HepG2 (cell line): ENCODE measurements around the gene LASP1. TPM values are rescaled to one million over a fixed set of nuclear protein-coding genes. Genes with fewer than 3 reads are reported as not detected.
A peak's percentile ranks its signal among the peaks of the same experiment; 100 is the strongest.

Experiments
- CHD4 ChIP-seq: fragments of 200-600 bp; sonication (generic); IDR thresholded peaks from 2 replicates; pipeline ENCODE4 v1.7.0; 2017; ENCODE audit warnings: mild to moderate bottlenecking, low read length, borderline replicate concordance
- CREB1 ChIP-seq, 2 experiments: fragments of 450-650 bp in 1 of 2; IDR thresholded peaks; 2 replicates each; pipeline ENCODE4 v1.6.1; 2016 to 2017; ENCODE audit warnings: control low read depth in 1 of 2, mild to moderate bottlenecking in 1 of 2, missing compliant biosample characterization in 1 of 2, missing genetic modification characterization in 1 of 2
- HDAC1 ChIP-seq: sonication (generic); formaldehyde crosslinking; IDR thresholded peaks from 2 replicates; pipeline ENCODE4 v1.5.1; 2020; ENCODE audit warnings: mild to moderate bottlenecking, missing genetic modification reagents
- KLF11 ChIP-seq: IDR thresholded peaks from 2 replicates; pipeline ENCODE4 v1.6.1; 2016; ENCODE audit warnings: missing compliant biosample characterization
- MED8 ChIP-seq: sonication (generic); formaldehyde crosslinking; IDR thresholded peaks from 2 replicates; pipeline ENCODE4 v1.8.1; 2023; ENCODE audit warnings: mild to moderate bottlenecking, missing genetic modification reagents; ENCODE audit not compliant: insufficient replicate concordance
- MEF2D ChIP-seq: sonication (generic); formaldehyde crosslinking; IDR thresholded peaks from 2 replicates; pipeline ENCODE4 v1.5.1; 2020; ENCODE audit warnings: mild to moderate bottlenecking, missing genetic modification reagents
- ZMYM3 ChIP-seq: sonication (generic); formaldehyde crosslinking; IDR thresholded peaks from 2 replicates; pipeline ENCODE4 v1.5.1; 2020; ENCODE audit warnings: mild to moderate bottlenecking, missing genetic modification reagents
- ZNF792 ChIP-seq: IDR thresholded peaks from 2 replicates; pipeline ENCODE4 v1.6.1; 2016
- ZNF816 ChIP-seq: sonication (generic); formaldehyde crosslinking; IDR thresholded peaks from 2 replicates; pipeline ENCODE4 v1.8.0; 2022; ENCODE audit warnings: missing genetic modification reagents, mild to moderate bottlenecking, borderline replicate concordance
- polyA plus RNA-seq, 8 experiments: library from polyadenylated mRNA; depleted of rRNA in 3 of 8; stranded (reverse) in 7 of 8; unstranded in 1 of 8; fragments of >200 nt; fragmentation: Illumina TruSeq in 4 of 8; extraction: Trizol in 4 of 8; gene quantifications; 2 replicates each; pipeline versions ENCODE4 v1.2.1 to v1.2.3, GENCODE V29; 2011 to 2016; ENCODE audit warnings: low read depth in 4 of 8, missing spikeins in 1 of 8, mixed read lengths in 1 of 8; ENCODE audit not compliant: insufficient read depth in 1 of 8
- total RNA-seq, 5 experiments: library from RNA; depleted of rRNA; stranded (reverse); fragments of >200 nt; fragmentation: Illumina TruSeq; extraction: Trizol; gene quantifications; 2 replicates each; pipeline ENCODE4 v1.2.3, GENCODE V29; 2016; ENCODE audit warnings: low read depth in 1 of 5
- TF ChIP-seq, protein P1 (sequence below): sonication (generic); formaldehyde crosslinking; IDR thresholded peaks from 2 replicates; pipeline ENCODE4 v1.4.0; 2020; ENCODE audit warnings: missing genetic modification reagents
- TF ChIP-seq, protein P2 (sequence below): sonication (generic); formaldehyde crosslinking; IDR thresholded peaks from 2 replicates; pipeline ENCODE4 v1.5.1; 2020; ENCODE audit warnings: mild to moderate bottlenecking, missing genetic modification reagents, borderline replicate concordance
- TF ChIP-seq, protein P3 (sequence below): sonication (generic); formaldehyde crosslinking; IDR thresholded peaks from 2 replicates; pipeline ENCODE4 v1.5.0; 2020; ENCODE audit warnings: missing genetic modification reagents
- TF ChIP-seq, protein P4 (sequence below): sonication (generic); formaldehyde crosslinking; IDR thresholded peaks from 2 replicates; pipeline ENCODE4 v1.5.0; 2020; ENCODE audit warnings: missing genetic modification reagents
- TF ChIP-seq, protein P5 (sequence below): sonication (generic); formaldehyde crosslinking; IDR thresholded peaks from 2 replicates; pipeline ENCODE4 v1.4.0; 2020; ENCODE audit warnings: missing genetic modification reagents, borderline replicate concordance

Gene LASP1
- total and polyA plus RNA-seq, 2 of the 13 experiments (the other 11 are each of a cell fraction or from before 2014, with no cell fraction given), result 70.1 to 97.0 TPM

DNA sequence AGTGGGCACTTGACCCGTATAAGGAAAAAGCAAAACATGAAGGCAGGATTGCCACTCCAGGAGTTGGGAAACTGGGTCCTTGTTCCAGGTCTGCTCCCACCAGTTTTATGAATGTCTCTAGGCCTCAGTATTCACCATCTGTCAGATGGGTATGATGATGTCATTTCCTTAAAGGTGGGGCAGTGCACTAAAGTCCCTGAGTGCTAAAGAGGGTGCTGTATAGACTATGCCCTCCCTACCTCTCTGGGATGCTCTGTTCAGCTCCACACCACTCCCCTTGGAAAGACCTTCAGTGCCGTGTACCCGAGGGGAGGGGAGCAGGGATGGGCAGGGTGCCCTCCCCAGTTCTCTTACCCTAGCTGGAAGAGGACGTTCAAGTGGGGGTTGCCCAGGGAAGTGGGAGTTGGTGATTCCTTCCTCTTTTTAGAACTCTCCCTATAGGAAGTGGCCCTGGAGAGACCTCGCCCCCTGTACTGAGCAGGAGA is 2.2 kb downstream of the LASP1 start (continued):
- TF ChIP-seq, protein P1, sequence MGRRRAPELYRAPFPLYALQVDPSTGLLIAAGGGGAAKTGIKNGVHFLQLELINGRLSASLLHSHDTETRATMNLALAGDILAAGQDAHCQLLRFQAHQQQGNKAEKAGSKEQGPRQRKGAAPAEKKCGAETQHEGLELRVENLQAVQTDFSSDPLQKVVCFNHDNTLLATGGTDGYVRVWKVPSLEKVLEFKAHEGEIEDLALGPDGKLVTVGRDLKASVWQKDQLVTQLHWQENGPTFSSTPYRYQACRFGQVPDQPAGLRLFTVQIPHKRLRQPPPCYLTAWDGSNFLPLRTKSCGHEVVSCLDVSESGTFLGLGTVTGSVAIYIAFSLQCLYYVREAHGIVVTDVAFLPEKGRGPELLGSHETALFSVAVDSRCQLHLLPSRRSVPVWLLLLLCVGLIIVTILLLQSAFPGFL (CRISPR knock-in tag), result no peak
- TF ChIP-seq, protein P2, sequence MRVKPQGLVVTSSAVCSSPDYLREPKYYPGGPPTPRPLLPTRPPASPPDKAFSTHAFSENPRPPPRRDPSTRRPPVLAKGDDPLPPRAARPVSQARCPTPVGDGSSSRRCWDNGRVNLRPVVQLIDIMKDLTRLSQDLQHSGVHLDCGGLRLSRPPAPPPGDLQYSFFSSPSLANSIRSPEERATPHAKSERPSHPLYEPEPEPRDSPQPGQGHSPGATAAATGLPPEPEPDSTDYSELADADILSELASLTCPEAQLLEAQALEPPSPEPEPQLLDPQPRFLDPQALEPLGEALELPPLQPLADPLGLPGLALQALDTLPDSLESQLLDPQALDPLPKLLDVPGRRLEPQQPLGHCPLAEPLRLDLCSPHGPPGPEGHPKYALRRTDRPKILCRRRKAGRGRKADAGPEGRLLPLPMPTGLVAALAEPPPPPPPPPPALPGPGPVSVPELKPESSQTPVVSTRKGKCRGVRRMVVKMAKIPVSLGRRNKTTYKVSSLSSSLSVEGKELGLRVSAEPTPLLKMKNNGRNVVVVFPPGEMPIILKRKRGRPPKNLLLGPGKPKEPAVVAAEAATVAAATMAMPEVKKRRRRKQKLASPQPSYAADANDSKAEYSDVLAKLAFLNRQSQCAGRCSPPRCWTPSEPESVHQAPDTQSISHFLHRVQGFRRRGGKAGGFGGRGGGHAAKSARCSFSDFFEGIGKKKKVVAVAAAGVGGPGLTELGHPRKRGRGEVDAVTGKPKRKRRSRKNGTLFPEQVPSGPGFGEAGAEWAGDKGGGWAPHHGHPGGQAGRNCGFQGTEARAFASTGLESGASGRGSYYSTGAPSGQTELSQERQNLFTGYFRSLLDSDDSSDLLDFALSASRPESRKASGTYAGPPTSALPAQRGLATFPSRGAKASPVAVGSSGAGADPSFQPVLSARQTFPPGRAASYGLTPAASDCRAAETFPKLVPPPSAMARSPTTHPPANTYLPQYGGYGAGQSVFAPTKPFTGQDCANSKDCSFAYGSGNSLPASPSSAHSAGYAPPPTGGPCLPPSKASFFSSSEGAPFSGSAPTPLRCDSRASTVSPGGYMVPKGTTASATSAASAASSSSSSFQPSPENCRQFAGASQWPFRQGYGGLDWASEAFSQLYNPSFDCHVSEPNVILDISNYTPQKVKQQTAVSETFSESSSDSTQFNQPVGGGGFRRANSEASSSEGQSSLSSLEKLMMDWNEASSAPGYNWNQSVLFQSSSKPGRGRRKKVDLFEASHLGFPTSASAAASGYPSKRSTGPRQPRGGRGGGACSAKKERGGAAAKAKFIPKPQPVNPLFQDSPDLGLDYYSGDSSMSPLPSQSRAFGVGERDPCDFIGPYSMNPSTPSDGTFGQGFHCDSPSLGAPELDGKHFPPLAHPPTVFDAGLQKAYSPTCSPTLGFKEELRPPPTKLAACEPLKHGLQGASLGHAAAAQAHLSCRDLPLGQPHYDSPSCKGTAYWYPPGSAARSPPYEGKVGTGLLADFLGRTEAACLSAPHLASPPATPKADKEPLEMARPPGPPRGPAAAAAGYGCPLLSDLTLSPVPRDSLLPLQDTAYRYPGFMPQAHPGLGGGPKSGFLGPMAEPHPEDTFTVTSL (CRISPR knock-in tag), result no peak
- TF ChIP-seq ZNF792 (CRISPR knock-in tag) (no peak), ZMYM3 (CRISPR knock-in tag) (peak; percentile 59; the same call in 1 of the 2 replicates), KLF11 (no peak), MED8 (CRISPR knock-in tag) (peak; percentile 3), MEF2D (CRISPR knock-in tag) (0 out of 2 replicates have a peak, but pooled peaks have one; percentile 7), HDAC1 (CRISPR knock-in tag) (no peak), ZNF816 (CRISPR knock-in tag) (no peak), CHD4 (peak; percentile 46; the same call in 1 of the 2 replicates), CREB1 (IDR thresholded peaks at IDR 0.05) (peak; percentile 38; the same call in 1 of the 2 replicates), CREB1 (CRISPR knock-in tag; IDR thresholded peaks at IDR 0.05) (no peak)
- TF ChIP-seq, protein P3, sequence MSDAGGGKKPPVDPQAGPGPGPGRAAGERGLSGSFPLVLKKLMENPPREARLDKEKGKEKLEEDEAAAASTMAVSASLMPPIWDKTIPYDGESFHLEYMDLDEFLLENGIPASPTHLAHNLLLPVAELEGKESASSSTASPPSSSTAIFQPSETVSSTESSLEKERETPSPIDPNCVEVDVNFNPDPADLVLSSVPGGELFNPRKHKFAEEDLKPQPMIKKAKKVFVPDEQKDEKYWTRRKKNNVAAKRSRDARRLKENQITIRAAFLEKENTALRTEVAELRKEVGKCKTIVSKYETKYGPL, result no peak
- TF ChIP-seq, protein P4, sequence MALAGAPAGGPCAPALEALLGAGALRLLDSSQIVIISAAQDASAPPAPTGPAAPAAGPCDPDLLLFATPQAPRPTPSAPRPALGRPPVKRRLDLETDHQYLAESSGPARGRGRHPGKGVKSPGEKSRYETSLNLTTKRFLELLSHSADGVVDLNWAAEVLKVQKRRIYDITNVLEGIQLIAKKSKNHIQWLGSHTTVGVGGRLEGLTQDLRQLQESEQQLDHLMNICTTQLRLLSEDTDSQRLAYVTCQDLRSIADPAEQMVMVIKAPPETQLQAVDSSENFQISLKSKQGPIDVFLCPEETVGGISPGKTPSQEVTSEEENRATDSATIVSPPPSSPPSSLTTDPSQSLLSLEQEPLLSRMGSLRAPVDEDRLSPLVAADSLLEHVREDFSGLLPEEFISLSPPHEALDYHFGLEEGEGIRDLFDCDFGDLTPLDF (CRISPR knock-in tag), result no peak
- TF ChIP-seq, protein P5, sequence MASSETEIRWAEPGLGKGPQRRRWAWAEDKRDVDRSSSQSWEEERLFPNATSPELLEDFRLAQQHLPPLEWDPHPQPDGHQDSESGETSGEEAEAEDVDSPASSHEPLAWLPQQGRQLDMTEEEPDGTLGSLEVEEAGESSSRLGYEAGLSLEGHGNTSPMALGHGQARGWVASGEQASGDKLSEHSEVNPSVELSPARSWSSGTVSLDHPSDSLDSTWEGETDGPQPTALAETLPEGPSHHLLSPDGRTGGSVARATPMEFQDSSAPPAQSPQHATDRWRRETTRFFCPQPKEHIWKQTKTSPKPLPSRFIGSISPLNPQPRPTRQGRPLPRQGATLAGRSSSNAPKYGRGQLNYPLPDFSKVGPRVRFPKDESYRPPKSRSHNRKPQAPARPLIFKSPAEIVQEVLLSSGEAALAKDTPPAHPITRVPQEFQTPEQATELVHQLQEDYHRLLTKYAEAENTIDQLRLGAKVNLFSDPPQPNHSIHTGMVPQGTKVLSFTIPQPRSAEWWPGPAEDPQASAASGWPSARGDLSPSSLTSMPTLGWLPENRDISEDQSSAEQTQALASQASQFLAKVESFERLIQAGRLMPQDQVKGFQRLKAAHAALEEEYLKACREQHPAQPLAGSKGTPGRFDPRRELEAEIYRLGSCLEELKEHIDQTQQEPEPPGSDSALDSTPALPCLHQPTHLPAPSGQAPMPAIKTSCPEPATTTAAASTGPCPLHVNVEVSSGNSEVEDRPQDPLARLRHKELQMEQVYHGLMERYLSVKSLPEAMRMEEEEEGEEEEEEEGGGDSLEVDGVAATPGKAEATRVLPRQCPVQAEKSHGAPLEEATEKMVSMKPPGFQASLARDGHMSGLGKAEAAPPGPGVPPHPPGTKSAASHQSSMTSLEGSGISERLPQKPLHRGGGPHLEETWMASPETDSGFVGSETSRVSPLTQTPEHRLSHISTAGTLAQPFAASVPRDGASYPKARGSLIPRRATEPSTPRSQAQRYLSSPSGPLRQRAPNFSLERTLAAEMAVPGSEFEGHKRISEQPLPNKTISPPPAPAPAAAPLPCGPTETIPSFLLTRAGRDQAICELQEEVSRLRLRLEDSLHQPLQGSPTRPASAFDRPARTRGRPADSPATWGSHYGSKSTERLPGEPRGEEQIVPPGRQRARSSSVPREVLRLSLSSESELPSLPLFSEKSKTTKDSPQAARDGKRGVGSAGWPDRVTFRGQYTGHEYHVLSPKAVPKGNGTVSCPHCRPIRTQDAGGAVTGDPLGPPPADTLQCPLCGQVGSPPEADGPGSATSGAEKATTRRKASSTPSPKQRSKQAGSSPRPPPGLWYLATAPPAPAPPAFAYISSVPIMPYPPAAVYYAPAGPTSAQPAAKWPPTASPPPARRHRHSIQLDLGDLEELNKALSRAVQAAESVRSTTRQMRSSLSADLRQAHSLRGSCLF (CRISPR knock-in tag), result no peak
